ENCODE measurements around the gene LMNB1. TPM values are rescaled to one million over a fixed set of nuclear protein-coding genes. Genes with fewer than 3 reads are reported as not detected.
"Not testable (repeated sequence)": the region's sequence is repeated elsewhere in the genome, so short reads cannot be mapped to it uniquely, and the experiment has no call there.

Gene LMNB1
- total RNA-seq, 1 donor from 2014 or later = 61.1 TPM

DNA sequence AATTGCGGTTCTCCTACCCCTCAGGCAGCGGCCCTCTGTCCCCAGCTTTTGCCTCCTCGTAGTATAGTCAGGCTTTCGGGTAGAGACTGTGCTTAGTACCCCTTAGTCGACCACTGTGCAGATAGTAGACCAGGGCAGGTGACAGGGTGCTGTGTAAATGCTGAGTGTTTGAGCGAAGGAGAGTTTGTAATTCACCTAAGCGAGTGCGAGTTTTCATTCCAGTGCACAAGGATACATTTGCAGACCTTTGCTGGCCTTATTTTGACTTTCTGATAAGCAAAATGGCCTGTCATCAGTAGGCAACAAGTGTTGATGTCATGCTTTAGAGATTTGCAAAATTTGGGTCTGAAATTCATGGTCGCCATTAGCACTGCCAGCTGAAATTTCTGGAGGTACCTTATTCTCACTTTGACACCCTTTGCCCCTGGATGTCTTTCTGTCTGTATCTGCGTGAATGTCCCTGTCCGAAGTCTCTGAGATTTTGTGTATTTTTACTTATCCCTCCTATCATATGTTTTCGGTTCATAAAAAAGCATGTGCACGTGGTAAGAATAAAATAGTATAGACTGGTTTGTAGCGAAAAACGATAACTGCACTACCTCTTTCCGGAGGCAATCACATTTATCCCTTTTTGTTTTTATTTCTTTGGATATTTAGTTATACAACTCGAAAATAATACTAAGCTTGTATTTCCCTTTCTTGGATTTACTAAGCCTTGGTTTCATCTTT, 1.9 kb downstream of the LMNB1 start:
- DNase-seq (ENCODE audit: low read depth in 2 of 2) = no peak

DNA sequence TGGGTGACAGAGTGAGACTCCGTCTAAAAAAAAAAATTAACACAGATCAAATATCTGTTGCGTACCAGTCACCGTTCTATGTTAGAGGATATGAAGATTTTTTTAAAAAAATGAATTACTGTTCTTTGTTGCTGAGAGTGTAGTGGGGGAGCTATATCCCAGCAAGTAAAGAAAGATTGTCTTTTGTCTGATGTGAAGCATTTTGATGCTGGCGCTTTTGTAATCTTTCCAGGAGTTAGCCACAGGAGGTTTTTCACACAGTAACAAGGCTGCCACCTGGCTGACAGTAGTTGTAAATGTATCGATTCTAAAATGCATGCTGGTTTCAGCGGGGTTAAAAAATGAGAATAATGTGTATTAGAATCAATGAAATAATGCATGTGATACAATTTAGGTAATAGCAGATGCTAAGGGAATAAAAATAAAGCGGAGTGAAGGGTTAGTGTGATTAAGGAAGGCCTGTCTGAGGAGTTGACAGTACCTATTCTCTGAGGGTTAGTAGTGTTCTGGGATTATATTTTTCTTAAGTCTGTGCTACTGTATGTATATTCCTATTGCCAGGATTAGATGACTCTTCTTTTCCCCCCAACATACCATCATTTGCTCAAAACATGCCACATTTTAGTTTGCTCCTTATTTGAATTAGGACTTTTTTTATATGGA, 3.4 kb downstream of the LMNB1 start:
- peak; percentile 48 to 69 for DNase-seq (ENCODE audit: low read depth in 2 of 2)

DNA sequence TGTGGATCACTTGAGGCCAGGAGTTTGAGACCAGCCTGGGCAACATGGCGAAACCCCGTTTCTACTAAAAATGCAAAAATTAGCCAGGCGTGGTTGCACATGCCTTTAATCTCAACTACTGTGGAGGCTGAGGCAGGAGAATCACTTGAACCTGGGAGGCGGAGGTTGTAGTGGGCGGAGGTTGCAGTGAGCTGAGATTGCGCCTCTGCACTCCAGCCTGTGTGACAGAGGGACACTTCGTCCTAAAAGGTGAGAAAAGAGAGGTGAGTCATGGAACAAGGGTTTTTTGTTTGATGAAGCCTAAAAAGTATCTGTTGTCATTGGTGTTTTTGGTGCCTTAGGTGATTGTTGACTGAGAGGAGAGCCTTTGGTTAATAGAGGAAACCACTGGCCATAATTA, 11.5 kb downstream of the LMNB1 start:
- not testable (repeated sequence) for DNase-seq (ENCODE audit: low read depth in 2 of 2)

DNA sequence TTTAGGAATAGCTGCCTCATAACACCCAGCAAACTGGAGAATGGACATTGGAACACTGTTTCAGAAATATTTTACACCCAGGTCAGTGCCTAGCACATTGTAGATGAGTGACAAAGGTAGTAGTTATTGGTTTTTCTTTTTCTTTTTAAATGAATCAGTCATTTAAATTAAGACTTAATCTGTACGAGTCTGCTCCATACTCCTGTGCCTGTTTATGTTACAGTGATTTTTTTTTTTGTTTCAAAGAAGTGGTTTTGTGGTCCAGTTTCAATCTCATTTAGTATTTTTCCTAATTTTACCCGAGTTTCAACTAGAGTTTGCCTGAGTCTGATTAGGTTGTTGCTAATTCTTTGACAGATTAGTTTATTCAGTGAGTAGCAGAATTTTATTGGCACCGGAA, 16.2 kb downstream of the LMNB1 start:
- no peak for DNase-seq (ENCODE audit: low read depth in 2 of 2)

DNA sequence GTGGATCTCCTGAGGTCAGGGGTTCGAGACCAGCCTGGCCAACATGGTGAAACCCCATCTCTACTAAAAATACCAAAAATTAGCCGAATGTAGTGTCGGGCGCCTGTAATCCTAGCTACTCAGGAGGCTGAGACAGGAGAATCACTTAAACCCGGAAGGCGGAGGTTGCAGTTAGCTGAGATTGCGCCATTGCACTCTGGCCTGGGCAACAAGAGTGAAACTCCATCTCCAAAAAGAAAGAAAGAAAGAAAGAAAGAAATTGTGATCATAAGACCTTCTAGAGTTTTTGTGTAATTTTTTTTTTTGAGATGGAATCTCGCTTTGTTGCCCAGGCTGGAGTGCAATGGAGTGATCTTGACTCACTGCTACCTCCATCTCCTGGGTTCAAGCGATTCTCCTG, 16.7 kb downstream of the LMNB1 start:
- DNase-seq (ENCODE audit: low read depth in 2 of 2) = not testable (repeated sequence)

DNA sequence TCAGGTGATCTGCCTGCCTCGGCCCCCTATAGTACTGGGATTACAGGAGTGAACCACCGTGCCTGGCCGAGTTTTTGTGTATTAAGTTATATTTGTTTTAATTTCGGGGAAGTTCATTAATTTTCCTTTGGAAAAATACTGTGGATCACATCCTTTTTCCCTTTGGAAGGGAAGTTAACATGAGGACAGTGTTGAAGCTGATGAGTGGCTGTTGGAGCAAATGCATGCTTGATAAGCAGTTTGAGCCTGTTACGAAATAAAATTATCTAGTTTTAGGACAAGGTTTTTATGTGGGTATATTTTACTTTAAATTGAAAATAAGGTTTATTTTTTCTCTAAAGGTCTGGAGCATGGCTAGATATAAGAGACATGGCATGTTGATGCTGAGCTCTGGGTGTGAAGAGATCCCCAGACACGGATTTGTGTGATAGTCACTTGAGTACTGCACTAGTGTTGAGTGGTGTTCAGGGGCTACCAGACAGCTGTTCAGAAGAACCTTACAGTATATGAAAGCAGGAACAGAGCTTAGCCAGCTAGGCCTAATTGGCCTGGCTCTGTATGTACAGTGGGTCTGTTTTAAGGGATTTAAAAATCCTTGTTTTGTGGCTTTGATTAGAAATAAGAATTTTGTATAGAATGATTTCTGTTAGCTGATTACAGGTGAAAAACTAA, 17.4 kb downstream of the LMNB1 start:
- peak in 1 of 2 donors; percentile 52 for DNase-seq (ENCODE audit: low read depth in 2 of 2)

DNA sequence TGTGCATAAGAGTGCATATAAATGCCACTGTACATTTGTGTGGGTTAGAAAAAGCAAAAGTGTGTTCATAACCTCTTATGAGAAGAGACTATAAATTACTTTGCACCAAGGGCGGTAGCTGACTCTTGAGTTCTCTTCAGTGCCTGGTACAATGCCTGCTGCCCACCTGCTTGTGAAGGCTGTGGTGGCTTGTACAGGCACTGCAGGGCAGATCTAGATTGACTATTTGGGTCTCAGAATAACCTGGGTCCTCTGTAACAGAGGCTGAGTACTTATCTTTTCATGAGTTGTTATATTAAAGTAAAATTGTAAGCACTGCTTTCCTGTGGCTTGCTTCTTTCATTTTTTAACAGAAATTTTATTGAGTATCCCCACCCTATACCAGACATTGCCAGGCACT, 22.8 kb downstream of the LMNB1 start:
- no peak for DNase-seq (ENCODE audit: low read depth in 2 of 2)

DNA sequence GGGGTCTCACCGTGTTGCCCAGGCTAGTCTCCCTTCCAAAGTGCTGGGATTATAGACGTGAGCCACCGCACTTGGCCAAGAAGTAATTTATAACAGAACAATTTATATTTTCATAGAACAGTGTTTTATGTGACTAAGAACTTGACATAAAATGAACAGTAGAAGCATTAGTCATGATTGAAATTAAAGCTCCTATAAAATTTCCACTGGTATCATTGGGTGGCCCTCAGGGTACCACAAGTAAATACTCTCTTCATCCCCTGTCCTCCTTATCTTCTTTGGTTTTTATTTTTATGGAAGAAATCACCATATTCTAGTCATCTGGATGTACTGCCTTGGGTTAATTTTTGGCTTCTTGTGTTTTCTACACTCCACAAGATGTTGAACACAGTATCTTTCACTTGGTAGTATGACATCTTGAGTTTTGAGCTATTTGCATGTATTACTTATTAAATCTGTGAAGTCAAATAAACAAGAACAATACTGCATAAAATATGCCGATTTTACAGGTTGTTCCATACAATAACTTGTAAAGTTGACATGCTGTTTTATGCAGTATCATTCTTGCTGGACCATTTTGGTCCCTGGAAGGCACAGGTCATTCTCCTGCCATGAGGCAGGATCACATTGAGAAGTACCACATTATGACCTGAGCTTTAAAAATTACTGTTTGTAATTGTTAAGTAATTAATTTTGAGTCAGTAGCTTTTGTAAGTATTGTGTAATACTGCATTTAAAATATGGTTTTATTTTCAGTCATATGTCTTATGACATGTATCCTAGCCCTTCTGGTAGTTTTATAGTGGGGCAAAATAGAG, 24.4 kb downstream of the LMNB1 start:
- no peak for DNase-seq (ENCODE audit: low read depth in 2 of 2)

DNA sequence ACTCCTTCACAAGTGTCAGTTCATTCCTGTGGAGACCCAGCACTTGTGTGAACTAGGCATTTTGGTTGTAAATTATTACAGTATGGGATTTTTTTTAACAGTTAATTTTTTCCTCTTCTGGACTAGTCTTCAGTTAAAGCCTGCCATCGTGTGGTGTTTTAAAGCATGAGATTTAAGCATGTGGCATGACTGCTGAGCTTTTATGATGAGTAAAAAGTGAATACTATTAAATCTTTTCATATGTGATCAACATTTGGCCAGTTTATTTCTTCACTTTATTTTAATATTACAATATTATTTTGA, 25.0 kb downstream of the LMNB1 start:
- peak; percentile 59 to 64 for DNase-seq (ENCODE audit: low read depth in 2 of 2)

DNA sequence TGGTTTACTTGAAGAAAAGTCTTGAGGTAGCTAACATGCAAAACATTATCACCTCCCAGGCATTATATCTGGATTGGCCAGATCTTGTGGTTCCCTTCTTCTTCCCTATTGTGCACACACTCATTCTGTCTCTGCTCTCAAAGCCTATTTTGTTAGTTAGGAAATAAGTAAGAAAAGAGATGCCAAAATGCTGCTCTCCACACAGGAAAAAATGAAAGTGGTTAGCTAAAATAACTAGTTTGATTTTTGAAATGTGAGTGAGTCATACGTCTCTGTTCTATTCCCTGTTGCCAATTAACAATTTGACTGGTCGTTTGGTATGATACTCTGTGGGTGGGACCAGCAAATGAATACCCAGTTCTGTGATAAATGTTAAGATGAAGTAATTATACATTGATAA, 28.1 kb downstream of the LMNB1 start:
- peak in 1 of 2 donors; percentile 13 for DNase-seq (ENCODE audit: low read depth in 2 of 2)

DNA sequence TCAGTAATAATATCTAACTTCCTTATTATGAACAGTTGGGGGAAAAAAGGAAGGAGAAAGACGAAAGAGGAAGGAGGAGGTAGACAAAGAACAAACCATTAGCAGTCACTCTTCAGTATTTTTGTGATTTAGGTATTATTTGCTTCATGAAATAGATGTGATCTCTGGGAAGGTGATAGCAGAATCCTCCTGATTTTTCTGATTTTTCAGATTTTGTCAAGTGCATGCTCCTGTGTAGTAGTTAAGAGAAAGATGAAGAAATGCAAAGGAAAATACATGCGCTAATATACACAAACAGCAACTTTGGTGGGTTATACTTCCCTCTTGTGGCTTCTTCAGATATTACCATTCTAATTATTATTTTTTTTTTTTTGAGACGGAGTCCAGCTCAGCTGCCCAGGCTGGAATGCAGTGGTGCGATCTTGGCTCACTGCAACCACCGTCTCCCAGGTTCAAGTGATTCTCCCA, 31.6 kb downstream of the LMNB1 start:
- peak in 1 of 2 donors; percentile 44 for DNase-seq (ENCODE audit: low read depth in 2 of 2)

DNA sequence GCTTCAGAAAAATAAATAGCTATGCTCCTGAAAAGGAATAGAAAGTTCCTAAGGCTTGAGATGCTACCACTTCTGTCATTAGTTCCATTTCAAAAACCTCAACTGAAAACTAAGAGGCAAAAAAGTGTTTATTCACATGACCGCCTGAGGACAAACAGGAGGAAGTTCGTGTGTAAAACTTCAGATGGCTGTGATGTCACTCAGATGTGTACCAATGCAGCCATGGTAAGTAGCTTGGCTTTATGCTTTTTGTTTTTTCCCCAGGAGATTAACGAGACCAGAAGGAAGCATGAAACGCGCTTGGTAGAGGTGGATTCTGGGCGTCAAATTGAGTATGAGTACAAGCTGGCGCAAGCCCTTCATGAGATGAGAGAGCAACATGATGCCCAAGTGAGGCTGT, 33.0 kb downstream of the LMNB1 start:
- no peak for DNase-seq (ENCODE audit: low read depth in 2 of 2)

DNA sequence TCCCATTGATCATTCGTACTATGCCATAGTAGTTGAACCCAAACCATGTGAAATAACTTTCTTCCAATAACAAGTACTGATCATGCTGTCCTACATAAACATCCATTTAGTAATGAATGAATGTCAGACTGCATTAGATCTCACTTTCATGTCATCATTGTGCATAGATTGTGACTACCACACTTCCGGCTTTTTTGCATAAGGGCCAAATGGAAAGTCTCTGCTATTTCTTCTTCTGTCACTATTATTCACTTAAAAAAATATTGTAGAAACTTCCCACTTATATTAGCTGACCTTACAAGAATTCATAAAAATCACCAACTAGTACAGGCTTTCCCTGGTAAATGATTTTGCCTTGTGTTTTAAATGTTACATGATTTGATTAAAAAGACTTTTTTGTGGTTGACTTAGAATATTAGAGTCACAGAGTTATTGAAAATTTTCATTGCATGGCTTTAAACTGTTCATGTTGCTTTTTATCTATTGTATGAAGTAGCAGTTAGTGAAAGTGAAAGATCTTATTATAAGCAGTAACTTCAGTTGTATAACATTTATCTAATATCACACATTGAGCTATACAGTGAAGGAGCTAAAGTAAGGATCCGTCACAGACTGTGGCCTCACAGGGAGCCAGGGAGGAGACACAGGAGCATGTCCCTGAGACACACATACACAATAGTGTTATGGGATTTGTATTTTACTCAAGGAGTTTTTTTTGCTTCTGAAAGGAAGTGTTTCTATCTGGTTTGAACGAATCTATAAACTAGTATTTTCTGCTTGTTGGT, 33.9 kb downstream of the LMNB1 start:
- no peak for DNase-seq (ENCODE audit: low read depth in 2 of 2)

DNA sequence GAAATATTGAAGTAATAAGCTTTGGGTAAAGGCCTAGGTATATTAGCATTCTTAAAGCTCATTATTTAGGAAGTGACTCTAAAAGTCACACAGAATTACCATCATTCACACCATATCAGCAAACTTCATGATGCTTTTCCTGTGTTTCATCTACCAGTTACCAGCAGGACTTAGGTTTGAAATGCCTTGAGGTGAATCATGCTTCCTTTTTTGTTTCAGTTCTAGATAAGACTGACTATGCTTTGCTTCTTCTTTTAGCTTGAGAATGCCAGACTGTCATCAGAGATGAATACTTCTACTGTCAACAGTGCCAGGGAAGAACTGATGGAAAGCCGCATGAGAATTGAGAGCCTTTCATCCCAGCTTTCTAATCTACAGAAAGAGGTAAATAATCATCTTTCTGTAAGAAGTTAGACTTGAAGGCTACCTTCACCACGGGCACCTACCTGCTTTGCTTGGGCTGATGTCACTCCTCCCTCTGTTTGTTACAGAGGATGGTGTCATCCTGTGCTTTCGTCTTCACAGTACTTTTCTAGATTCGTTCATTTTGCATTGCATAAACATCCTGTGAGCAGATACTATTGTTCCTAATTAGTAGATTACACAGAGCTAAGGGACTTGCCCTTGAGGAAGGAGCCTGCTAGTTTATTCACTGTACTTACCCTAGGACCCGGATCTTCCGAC, 34.7 kb downstream of the LMNB1 start:
- DNase-seq (ENCODE audit: low read depth in 2 of 2) = peak in 1 of 2 donors; percentile 85

DNA sequence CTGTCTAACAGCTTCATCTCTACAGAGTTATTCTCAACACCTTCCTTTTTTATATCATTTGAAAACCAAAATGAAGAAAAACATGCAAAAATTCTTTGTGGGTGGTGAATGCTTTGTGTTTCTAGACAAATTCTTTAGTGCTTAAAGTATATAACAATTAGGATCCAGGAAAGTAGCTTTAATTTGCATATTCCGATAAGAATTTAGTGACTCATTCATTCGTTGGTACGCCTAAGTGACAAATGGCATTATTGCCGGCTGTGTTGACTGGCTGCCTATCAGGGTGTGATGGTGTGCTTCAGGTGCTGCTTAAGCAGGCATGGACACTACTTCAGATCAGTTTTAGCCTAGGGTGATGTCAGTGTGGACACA, 35.2 kb downstream of the LMNB1 start:
- peak in 1 of 2 donors; percentile 30 for DNase-seq (ENCODE audit: low read depth in 2 of 2)

DNA sequence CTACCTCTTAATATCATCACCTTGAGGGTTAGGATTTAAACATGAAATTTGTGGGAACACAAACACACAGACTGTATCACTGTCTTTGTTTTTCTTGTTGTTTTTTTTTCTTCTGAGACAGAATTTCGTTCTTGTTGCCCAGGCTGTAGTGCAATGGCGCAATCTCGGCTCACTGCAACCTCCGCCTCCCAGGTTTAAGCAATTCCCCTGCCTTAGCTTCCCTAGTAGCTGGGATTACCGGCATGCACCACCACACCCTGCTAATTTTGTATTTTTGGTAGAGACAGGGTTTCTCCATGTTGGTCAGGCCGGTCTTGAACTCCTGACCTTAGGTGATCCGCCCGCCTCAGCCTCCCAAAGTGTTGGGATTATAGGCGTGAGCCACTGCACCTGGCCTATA, 36.9 kb downstream of the LMNB1 start:
- not testable (repeated sequence) for DNase-seq (ENCODE audit: low read depth in 2 of 2)

DNA sequence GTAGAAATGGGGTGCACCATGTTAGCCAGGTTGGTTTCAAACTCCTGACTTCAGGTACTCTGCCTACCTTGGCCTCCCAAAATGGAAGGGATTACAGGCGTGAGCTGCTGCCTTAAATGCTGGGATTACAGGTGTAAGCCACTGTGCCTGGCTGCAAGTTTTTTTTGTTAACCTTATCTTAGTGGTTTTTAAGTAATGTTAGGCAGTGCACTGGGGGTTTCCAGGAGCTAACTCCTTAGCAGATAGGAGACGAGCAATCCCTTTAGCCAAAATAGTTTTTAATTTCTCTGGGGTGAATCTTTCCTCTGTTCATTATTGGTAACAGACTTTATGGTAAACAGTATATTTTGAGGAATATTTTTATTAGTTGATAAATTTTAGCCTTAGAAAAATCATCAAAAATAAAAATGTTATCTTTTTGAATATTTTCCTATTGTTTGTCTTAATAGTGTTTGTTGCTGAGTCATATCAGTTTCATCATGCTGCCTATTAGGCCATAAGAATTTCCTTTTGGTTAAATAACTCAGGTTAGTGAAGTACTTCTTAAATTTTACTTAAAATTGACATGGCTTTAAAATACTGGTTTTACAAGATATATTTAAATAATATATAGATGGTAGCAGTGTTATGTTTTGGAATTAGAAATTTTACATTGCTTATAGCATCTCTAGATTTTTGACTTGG, 37.9 kb downstream of the LMNB1 start:
- peak in 1 of 2 donors; percentile 46 for DNase-seq (ENCODE audit: low read depth in 2 of 2)

DNA sequence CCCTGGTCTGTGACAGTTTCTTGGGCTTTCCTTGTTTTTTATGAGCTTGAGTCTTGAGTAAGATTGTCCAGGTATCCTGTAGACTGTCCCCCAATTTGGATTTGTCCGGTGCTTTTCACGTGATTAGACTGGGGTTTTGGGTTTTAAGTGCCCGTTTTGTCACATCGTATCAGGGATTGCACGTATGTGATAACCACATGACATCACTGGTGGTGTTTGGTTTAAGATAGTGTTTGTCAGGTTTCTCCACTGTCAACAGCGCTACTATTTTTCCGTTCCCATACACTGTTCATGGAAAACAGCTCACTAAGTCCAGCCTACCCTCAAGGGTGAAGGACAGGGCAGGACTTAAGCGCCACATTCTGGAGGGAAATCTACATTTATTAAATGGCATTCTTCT, 39.7 kb downstream of the LMNB1 start:
- DNase-seq (ENCODE audit: low read depth in 2 of 2) = no peak

DNA sequence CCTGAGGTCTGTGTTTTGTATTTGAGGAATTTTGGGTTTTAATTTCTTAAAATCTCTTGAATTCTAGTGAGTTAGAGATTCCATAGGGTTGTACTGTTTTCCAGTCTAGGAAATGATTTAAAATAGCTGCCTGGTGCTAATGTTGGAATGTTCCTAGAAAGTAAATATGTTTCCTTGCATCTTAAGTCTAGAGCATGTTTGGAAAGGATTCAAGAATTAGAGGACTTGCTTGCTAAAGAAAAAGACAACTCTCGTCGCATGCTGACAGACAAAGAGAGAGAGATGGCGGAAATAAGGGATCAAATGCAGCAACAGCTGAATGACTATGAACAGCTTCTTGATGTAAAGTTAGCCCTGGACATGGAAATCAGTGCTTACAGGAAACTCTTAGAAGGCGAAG, 41.8 kb downstream of the LMNB1 start:
- DNase-seq (ENCODE audit: low read depth in 2 of 2) = no peak

DNA sequence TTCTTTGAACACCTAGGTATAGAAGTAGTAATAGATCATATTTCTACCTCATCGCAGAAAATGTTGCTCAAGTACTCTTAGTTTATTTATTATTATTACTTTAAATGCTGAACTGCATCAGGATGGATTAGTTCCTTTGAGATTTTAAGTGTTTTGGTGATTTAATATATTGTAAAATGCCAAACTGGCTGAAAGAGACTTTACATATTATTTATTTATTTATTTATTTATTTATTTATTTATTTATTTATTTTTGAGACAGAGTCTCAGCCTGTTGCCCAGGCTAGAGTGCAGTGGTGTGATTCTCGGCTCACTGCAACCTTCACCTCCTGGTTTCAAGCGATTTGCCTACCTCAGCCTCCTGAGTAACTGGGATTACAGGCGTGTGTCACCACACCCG, 42.3 kb downstream of the LMNB1 start:
- DNase-seq (ENCODE audit: low read depth in 2 of 2) = no peak

Measured in dermis microvascular lymphatic vessel endothelial cell (primary cell).